ENCODE measurements around the gene CCDC17. TPM values are rescaled to one million over a fixed set of nuclear protein-coding genes. Genes with fewer than 3 reads are reported as not detected.

The CCDC17 gene
- polyA plus RNA-seq, 1 donor (not counting 4 experiments of a cell fraction or from before 2014, with no cell fraction given) = 0.37 TPM

GRCh38 chr1:45667321-45668111 lies 43.7 kb upstream of the CCDC17 start:
- peaks cover 24% of the 10 kb centered on the region for H4K20me1 ChIP-seq (ENCODE audit: control insufficient read depth, extremely low read depth, insufficient read depth, low read length)
- no peaks in the 10 kb centered on the region for H3K9me1 ChIP-seq (ENCODE audit: control insufficient read depth, extremely low read depth, insufficient read depth, low read length)
- H3K4me3 ChIP-seq (ENCODE audit: control insufficient read depth in 2 of 3, extremely low read depth in 1 of 3, insufficient read depth in 2 of 3, low read depth in 1 of 3, low read length in 3 of 3) = no peak overlapping the region
- H2AFZ ChIP-seq (ENCODE audit: control insufficient read depth, low read length) = no peak overlapping the region
- H3K27me3 ChIP-seq (ENCODE audit: control insufficient read depth, extremely low read depth, insufficient read depth, low read length) = no peaks in the 10 kb centered on the region
- peaks cover 0 to 3% of the 10 kb centered on the region in 2 experiments for H3K36me3 ChIP-seq (ENCODE audit: control insufficient read depth in 2 of 2, extremely low read depth in 1 of 2, insufficient read depth in 2 of 2, low read length in 2 of 2)
- dilution Hi-C loops (cut with MboI; ENCODE audit: extremely low pct_ligation_motif_present, low sequenced_read_pairs) = no loop called here
- H3K9ac ChIP-seq (ENCODE audit: control insufficient read depth, extremely low read depth, insufficient read depth, low read length) = no peak overlapping the region
- FAIRE-seq = no peak
- DNase-seq (ENCODE audit: low read depth, low spot score) = no peak
- H3K4me2 ChIP-seq (ENCODE audit: control insufficient read depth, extremely low read depth, insufficient read depth, low read depth, low read length) = no peak overlapping the region
- H3K79me2 ChIP-seq (ENCODE audit: control insufficient read depth, insufficient read depth, low read length) = peaks cover 98% of the 10 kb centered on the region
- no peak overlapping the region for H3K27ac ChIP-seq (ENCODE audit: control insufficient read depth, insufficient read depth, low read length)
- TF ChIP-seq EZH2 (IDR thresholded peaks at IDR 0.05; ENCODE audit: low read length) (no peak), CTCF (optimal IDR thresholded peaks at IDR 0.05 in 1 of 3, IDR thresholded peaks at IDR 0.05 in 1 of 3, conservative IDR thresholded peaks at IDR 0.05 in 1 of 3; ENCODE audit: extremely low read depth in 1 of 3, insufficient read depth in 2 of 3, low read length in 3 of 3) (no peak)
- no peaks in the 10 kb centered on the region for H3K9me3 ChIP-seq (ENCODE audit: control insufficient read depth, low read depth, low read length)
- H3K4me1 ChIP-seq (ENCODE audit: control insufficient read depth, extremely low read depth, insufficient read depth, low read length) = no peaks in the 10 kb centered on the region

GRCh38 chr1:45666836-45667235 lies 43.0 kb upstream of the CCDC17 start:
- Histone ChIP-seq H3K4me1 (ENCODE audit: control insufficient read depth, extremely low read depth, insufficient read depth, low read length) (no peaks in the 10 kb centered on the region), H3K27me3 (ENCODE audit: control insufficient read depth, extremely low read depth, insufficient read depth, low read length) (no peaks in the 10 kb centered on the region), H3K9ac (ENCODE audit: control insufficient read depth, extremely low read depth, insufficient read depth, low read length) (no peak overlapping the region), H3K4me2 (ENCODE audit: control insufficient read depth, extremely low read depth, insufficient read depth, low read depth, low read length) (no peak overlapping the region), H4K20me1 (ENCODE audit: control insufficient read depth, extremely low read depth, insufficient read depth, low read length) (peaks cover 24% of the 10 kb centered on the region), H3K36me3 (ENCODE audit: control insufficient read depth in 2 of 2, extremely low read depth in 1 of 2, insufficient read depth in 2 of 2, low read length in 2 of 2) (peaks cover 0 to 3% of the 10 kb centered on the region in 2 experiments), H3K79me2 (ENCODE audit: control insufficient read depth, insufficient read depth, low read length) (peaks cover 97% of the 10 kb centered on the region), H3K9me1 (ENCODE audit: control insufficient read depth, extremely low read depth, insufficient read depth, low read length) (no peaks in the 10 kb centered on the region), H3K4me3 (ENCODE audit: control insufficient read depth in 2 of 3, extremely low read depth in 1 of 3, insufficient read depth in 2 of 3, low read depth in 1 of 3, low read length in 3 of 3) (no peak overlapping the region), H2AFZ (ENCODE audit: control insufficient read depth, low read length) (no peak overlapping the region), H3K9me3 (ENCODE audit: control insufficient read depth, low read depth, low read length) (no peaks in the 10 kb centered on the region), H3K27ac (ENCODE audit: control insufficient read depth, insufficient read depth, low read length) (no peak overlapping the region)
- DNase-seq (ENCODE audit: low read depth, low spot score) (no peak), FAIRE-seq (no peak)
- dilution Hi-C loops (cut with MboI; ENCODE audit: extremely low pct_ligation_motif_present, low sequenced_read_pairs) = no loop called here
- TF ChIP-seq EZH2 (IDR thresholded peaks at IDR 0.05; ENCODE audit: low read length) (no peak), CTCF (optimal IDR thresholded peaks at IDR 0.05 in 1 of 3, IDR thresholded peaks at IDR 0.05 in 1 of 3, conservative IDR thresholded peaks at IDR 0.05 in 1 of 3; ENCODE audit: extremely low read depth in 1 of 3, insufficient read depth in 2 of 3, low read length in 3 of 3) (no peak)

All from keratinocyte (primary cell).